DMS79 treated with DMSO at 0.1 percent for 48 hours (cell line): ENCODE data around the gene USP32.
"Not testable (repeated sequence)": the region's sequence is repeated elsewhere in the genome, so short reads cannot be mapped to it uniquely, and the experiment has no call there.

ENCODE experiments used
- DNase-seq: peaks from one replicate; lab custom pipeline; 2025; lab: John Stamatoyannopoulos, UW

The USP32 gene

DNA sequence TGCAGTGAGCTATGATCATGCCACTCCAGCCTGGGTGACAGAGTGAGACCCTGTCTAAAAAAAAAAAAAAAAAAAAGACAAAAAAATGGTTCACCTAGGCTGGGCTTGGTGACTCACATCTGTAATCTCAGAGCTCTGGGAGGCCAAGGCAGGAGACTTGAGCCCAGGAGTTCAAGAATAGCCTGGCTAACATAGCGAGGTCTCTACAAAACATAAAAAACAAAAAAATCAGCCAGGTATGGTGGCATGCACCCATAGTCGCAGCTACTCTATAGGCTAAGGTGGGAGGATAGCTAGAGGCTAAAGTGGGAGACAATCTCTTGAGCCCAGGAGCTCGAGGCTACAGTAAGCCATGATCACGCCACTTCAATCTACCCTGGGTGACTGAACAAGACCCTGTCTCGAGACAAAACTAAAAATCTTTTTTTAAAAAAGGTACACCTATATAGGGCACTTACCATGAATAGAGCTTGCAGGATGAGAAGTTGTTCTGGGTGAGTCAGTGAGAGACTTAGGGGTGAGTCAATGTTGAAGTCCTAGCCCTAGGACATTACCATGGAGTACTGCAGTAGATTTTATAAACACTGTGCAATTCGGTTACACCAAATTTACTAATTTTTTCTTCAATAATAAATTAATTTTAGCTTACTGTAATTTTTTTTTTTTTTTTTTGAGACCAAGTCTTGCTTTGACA, 19.0 kb downstream of the USP32 start:
- DNase-seq, result no peak

DNA sequence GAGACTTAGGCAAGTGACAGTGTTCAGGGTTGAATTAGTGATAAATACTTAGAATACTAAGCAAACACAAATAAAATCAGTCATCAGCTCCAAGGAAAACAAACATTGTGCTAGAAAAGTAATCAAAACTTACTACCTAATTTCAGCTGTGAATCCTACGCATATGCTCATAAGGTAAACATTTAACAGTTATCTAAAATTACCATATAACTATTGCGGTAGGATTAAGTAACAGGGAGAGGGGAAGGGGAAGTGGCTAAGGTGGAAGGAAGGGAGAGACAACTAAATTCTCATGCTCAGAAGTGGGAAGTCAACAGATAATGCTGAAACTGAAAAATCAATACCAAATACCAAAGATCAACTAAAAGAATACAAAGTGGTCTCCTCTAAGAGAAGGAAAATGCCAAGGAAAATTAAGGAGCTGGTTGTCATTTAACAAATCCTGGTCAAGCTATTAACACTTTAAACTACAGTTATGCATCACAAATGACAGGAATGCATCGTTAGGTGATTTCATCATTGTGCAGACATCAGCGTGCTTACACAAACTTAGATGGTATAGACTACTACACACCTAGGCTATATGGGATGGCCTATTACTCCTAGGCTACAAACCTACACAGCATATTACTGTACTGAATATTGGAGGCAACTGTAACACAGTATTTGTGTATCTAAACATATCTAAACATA, 20.0 kb downstream of the USP32 start:
- DNase-seq, result no peak

DNA sequence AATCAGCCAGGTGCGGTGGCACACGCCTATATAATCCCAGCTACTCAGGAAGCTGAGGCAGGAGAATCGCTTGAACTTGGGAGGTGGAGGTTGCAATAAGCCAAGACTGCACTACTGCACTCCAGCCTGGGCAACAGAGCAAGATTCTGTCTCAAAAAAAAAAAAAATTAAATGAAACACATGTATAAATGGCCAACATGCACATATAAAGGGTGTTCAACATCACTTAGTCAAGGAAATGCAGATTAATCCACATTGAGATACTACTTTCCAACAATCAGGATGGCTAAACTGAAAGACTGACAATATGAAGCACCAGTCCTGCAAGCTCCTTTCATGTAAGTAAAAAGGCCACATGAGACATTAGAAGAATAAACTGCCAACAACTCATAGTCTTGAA, 20.5 kb downstream of the USP32 start:
- no peak for DNase-seq

DNA sequence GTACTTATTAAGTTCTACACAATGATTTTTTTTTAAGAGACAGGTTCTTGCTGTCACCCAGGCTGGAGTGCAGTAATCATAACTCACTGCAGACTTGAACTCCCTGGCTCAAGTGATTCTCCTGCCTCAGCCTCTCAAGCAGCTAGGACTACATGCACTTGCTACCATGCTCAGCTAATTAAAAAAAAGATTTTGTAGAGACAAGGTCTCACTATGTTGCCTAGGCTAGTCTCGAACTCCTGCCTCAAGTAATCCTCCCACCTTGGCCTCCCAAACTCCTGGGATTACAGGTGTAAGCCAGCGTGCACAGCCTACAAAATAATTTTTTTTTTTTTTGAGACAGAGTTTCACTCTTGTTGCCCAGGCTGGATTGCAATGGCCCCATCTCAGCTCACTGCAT, 22.2 kb downstream of the USP32 start:
- DNase-seq, result no peak

DNA sequence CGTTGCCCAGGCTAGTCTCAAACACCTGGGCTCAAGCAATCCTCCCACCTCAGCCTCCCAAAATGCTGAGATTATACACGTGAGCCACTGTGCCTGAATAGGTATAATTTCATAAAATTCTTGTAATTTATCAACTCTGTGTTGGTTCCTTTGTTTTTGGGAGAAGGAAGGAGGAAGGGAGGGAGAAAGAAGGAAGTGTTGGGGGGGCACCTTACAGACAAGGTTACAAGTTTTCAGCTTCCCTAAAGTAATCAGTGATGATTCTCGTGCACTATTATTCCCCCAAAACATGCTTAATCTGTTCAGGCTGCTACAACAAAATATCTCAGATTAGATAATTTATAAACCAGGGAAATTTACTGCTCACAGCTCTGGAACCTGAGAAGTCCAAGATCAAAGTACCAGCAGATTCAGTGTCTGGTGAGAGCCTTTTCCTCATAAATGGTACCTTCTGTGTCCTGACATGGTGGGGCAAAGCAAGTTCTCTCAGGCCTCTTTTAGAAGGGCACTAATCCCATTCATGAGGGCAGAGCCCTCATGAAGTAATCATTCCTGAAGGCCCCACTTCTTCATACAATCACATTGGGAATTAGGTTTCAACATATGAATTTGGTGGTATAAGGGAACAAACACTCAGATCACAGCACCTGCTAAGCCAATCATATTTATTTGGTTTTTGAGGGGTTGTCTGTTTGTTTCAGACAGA, 28.1 kb downstream of the USP32 start:
- no peak for DNase-seq

DNA sequence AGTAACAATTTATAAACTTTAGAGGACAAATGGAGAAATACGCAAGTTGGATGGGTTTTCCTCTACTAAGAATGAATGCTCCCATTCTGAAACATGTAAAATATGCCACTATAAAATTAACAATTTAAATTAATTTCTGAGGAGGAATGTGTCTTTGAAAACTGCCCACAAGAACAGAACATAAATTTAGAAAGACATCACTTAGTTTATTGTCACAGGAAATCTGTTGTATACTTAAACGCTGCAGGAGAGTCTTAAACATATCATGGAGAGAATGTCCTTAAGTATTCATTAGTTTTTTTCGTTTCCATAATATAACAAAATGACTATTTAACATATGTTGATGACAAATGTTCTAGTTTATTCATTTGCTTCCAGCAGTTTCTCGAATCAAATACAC, 29.6 kb downstream of the USP32 start:
- no peak for DNase-seq

DNA sequence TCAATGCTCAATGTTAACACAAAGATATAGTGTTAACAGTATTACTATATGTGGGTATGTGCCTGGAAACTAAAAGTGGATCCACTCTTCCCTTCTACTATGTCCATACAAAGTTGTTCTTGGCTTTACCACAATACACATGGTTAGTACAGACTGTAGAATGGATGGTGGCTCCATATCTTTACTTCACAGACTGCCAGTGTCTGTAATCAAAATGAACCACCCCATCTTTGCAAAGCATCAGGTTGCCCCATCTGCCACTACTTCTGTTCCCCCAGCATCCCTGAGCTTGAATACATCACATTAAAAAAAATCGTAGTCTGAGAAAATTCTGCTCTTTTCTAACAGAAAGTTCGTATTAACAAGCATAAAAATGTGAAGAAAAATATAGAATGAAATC, 30.0 kb downstream of the USP32 start:
- no peak for DNase-seq

DNA sequence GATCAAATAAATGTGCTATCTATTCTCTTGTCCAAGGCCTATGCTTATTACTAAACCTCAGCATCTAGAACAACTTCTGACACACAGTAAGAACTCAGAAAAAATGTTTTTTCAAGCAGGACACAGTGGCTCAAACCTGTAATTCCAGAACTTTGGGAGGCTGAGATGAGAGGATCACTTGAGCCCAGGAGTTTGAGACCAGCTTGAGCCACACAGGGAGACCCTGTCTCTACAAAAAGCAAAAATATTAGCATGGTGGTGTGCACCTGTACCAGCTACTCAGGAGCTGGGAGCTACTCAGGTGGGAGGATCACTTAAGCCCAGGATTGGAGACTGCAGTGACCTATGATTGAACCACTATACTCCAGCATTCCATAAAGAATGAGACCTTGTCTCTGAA, 32.5 kb downstream of the USP32 start:
- no peak for DNase-seq

DNA sequence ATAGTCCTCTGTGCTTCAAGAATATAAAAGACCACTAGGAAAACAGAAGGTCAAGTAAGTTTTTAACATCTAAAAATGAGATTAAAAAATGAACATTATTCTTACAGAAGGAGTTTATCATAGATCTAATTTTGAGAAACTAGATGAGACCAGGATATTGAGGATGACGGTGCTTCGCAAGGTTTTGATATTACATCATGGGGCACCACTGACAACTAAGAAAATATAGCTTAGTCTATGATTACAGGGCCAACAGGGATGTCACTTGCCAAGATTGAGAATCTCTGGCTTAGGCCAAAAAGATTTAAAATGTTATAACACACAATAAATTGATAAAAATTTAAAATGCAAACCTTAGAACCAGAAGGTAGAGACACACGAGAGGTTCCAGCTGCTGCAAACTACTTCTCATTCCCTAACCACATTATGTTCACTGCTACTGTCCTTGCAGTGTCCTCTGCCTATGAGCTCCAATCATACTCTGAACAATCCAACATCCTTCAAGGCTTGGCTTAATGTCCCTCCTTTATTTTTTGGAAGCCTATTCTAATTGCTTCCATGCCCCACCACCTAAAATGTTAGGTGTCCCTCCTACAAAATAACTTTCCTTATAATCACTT, 33.2 kb downstream of the USP32 start:
- DNase-seq, result no peak

DNA sequence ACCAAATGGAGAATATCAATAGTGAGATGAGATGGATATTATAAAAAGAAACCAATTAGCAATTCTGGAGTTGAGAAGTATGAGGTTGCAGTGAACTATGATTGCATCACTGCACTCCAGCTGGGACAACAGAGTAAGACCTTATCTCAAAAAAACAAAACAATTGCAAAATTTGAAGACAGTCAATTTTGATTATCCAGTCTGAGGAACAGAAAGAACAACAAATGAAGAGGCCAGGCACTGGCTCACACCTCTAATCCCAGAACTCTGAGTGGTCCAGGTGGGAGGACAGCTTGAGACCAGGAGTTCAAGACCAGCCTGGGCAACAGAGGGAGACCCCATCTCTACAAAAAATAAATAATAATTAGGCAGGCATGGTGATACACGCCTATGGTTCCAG, 35.0 kb downstream of the USP32 start:
- DNase-seq, result no peak

DNA sequence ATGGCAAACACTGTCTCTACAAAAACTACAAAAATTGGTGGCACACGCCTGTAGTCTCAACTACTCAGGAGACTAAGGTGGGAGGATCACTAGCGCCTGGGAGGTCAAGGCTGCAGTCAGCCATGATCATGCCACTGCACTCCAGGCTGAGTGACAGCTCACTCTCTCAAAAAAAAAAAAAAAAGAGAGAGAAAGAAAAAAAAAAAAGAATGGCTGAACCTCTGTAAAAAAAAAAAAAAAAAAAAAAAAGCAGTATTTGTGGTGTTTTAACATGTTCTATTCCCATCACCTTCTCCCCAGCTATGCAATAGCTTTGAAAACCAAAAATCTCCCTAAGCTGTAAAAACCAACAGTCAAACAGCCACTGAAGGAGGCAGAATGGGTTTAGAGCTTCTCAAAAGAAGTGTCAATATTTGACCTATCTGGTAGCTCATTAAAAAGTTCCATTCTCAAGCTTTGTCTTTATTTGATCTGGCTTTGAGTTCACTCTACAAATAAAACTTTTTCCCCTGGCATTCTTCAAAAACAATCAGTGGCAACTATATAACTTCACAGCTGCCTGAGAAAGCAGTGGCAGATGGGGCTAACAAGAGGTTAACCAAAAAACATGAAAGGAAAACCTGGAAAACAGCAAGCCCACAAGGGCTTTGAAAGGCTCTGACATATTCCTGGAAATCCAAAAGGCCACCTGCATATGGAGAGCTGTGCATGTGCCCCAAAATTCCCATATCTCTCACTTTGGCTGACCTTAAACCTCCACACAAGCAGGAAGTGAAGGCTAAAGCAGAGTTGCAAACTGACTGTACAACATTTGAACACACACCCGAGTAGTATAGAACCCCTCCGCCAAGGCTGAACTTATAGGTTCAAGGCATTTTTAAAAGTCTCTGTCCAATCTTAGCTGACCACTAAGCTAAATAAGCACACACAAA, 36.0 kb downstream of the USP32 start:
- DNase-seq, result no peak

DNA sequence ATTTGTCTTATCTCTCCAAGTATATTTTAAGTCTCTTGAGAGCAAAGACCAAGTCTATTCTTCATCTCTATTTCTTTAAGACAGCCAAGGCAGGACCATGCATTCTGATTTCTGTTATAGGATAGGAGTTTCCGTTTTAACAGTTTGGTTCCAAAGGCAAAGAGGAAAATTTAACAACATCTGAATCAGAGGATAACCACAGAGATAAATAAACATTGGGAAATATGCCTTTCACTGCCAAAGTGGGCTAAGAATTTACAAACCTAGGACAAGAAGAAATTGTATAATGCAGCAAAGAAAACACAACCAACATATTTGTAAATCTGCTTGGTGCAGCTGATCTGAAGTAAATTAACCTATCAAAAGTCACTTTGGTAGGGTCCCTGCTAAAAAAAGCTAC, 37.7 kb downstream of the USP32 start:
- no peak for DNase-seq

DNA sequence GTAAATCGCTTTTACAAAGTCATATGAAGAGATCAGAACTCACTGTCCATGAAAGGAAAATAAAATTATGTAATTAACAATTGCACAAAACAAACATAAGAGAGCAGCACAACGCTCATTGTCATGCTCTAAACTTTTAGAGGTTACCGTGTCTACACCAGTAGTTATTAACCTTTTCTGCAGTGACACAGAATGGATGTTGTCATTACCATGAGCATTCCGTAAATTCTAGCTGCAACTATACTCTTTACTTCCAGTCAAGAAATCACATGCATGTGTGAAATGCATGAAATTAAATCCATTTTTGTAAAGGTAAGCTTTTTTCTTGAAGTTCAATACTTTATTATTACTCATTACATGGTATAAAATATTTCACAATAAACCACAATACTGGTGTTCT, 38.2 kb downstream of the USP32 start:
- DNase-seq, result no peak

DNA sequence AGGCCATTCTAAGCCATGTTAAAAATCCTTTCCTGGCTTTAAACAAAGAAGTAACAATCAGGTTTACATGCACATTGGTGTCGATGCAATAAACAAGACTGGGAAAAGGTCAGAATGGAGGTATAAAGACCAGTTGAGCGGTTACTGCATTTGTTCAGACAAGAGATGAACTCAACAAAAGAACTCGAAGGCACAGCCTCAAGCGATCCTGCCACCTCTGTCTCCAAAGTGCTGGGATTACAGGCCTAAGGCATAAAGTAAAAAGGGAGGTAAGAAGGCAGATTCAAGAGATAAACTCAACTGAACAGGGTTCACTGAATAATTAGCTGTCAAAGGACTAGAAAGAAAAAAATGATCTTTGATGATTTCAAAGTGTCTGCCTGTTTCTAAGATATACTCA, 39.4 kb downstream of the USP32 start:
- no peak for DNase-seq

DNA sequence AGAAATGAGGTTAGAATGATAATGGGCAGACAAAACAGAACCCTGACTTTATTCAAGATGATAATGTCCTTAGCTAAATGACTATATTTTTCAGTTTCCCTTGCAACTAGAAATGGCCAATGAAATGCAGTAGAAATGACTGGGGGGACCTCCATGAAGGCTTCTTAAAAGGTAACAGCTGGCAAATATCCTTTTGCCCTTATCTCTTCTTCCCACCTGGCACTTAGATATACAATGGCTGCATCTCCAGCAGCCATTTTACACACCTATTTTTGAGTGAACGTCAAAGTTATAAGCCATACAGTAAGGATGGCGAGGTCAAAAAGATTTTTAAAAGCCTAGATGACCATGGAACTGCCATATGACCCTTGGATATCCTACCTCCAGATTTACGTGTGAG, 39.9 kb downstream of the USP32 start:
- DNase-seq, result no peak

DNA sequence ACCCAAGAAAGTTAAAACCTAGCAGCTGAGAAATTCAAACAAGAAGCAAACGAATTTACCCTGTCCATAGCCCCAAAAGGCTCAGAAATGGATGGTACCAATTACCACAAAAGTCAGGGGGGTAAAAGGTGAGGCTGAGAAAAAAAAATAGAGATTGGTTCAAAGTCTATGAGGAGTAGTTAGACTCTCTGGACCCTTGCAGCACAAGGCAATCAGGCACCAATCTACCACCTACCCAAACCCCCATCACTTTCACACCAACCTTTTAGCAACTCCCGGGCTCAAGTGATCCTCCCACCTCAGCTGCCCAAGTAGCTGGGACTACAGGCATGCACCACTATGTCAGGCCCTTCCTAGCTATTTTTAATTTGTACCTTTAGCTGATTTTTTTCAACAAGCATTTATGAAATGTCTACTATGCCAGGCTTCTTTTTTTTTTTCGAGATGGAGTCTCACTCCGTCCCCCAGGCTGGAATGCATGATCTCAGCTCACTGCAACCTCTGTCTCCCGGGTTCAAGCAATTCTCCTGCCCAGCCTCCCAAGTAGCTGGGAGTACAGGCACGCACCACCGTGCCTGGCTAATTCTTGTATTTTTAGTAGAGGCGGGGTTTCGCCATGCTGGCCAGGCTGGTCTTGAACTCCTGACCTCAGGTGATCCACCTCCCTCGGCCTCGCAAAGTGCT, 40.8 kb downstream of the USP32 start:
- DNase-seq, result no peak

DNA sequence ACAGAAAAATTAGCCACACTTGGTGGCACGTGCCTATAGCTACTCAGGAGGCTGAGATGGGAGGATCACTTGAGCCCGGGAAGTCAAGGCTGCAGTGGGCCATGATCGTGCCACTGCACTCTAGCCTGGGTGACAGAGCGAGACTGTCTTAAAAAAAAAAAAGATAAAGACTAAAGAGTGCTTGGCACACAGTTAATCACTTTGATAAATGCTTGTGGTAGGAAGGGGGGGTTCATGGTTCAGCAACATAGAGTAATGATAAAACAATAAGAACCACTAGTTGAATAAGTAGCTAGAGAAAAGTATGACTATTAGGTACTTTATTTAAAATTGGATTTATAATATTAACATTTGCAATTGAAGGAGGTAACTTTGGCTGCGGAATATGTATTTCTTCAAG, 43.3 kb downstream of the USP32 start:
- no peak for DNase-seq

DNA sequence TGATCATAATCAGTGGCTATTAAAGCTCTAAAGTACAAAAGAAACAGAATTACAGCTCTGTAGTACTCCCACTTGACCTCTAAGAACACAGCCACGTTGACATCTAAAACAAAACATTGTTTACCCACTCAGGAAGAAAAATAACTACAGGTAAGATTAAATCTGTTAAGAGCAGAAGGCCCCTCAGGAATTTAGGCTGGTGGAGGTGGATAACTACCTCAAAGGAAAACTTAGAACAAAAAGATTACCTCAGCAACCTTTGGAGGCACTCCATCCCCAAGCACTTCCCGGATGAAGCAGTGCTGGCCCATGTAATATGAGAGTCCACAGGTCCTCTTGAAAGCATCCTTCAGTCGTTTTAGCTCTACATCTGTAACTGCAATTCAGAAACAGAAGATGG, 46.7 kb downstream of the USP32 start:
- DNase-seq, result peak; percentile 10

DNA sequence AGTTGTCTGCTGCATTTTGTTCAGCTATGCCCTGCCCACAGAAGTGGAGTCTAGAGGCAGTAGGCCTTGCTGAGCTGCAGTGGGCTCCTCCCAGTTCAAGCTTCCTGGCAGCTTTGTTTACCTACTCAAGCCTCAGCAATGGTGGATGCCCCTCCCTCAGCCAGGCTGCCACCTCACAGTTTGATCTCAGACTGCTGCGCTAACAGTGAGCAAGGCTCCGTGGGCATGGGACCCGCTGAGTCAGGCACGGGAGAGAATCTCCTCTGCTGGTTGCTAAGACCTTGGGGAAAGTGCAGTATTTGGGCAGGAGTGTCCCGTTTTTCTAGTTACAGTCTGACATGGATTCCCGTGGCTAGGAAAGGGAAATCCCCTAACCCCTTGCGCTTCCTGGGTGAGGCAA, 49.4 kb downstream of the USP32 start:
- DNase-seq, result not testable (repeated sequence)

DNA sequence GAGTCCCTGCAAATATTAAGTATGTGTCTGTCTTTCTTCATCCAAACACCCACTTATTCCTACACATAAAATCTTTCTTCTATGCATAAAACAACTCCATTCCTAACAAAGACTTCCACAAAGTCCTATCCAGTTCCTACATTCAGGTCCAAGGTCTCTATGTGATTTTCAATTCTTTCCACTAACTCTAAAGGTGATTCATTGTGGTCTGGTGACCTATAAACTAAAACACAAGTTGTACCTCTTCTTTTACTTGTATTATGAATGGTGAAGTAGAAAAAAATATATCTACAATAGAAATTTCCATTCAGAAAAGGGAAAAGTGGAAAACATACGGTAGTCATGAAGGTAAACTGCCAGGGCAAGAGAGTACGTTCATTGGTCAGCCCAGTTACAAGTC, 56.6 kb downstream of the USP32 start:
- DNase-seq, result no peak

DNA sequence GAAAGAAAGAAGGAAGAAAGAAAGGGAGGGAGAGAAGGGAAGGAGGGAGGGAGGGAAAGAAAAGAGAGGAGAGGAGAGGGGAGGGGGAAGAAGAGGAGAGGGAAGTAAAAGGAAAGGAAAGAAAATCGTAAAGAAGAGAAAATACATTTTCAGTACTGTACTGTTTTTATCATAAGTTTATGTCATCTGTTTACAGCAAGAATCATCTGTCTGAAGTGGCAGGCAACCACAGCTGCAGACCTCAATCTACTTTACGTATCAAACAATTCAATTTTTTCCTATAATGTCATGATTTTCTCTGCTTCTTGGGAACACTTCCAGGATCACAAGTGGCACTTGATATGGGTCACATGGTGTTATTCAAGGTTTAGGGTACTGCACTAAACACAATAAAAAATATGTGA, 58.3 kb downstream of the USP32 start:
- peak; percentile 53 for DNase-seq
